Heart left ventricle (tissue), 13 donors: Measurements from ENCODE around the gene BDKRB2.

Experiments
- CTCF ChIP-seq, 12 donors: fragments of 200-600 bp; sonication (generic) in 4 of 12; IDR thresholded peaks; one replicate each; pipeline versions ENCODE4 v1.5.0 to v1.8.0; 2018 to 2022; ENCODE audit warnings: antibody characterized with exemption in 12 of 12, mild to moderate bottlenecking in 5 of 12
- POLR2A ChIP-seq, 2 donors: fragments of 450-650 bp; IDR thresholded peaks; one replicate each; pipeline ENCODE4 v1.6.1; 2017; ENCODE audit warnings: antibody characterized with exemption in 2 of 2, mild to moderate bottlenecking in 2 of 2, moderate library complexity in 2 of 2
- donor health status: ischemic (EF 13 %, LVEDD 7.1; RV severe dilation, severe dysfunction).
- donor health status: DM: no; HTN: yes; CAD: no.
- donor health status: DM: no; HTN: no; CAD: no.
- donor health status: ischemic (EF 25% LVEDD 6.9; RV normal size, moderate dysfunction).
- donor health status: ischemic (EF 25% LVEDD 5.7; RV mildly dilated, moderate dysfunction).
- donor health status: ischemic (EF 35%, LVEDD 5.7; RV mildly dilated, moderate dysfunction).
- donor health status: nonischemic (EF 11% LVEDD 7.7; RV severe dilation, severe dysfunction).
- donor health status: DM: yes; HTN: yes; CAD: no.
- donor health status: PGD.
- donor health status: ischemic (EF 29% LVEDD 5.4; RV normal size, mild dysfunction).
- donor health status: nonischemic (EF 23%, LVEDD 6.1; RV moderate dilation, normal function).

GRCh38 chr14:96263347-96264199 is 58.9 kb downstream of the BDKRB2 start:
- TF ChIP-seq CTCF (IDR thresholded peaks at IDR 0.05) (no peak), POLR2A (IDR thresholded peaks at IDR 0.05) (no peak)
